Activated gamma-delta T cell treated with Interleukin-2 at 50 U/mL for 16 hours (primary cell): ENCODE results near the gene ESPNL.
"Not testable (repeated sequence)": the region's sequence is repeated elsewhere in the genome, so short reads cannot be mapped to it uniquely, and the experiment has no call there.

Experiments
- DNase-seq: peaks from one replicate; pipeline ENCODE4 v3.0.0-alpha.2; 2020

Gene ESPNL

GRCh38 chr2:238159661-238160205 is 59.6 kb downstream of the ESPNL start:
- no peak for DNase-seq

- DNase-seq, result no peak
These were observed 60.3 kb downstream of the ESPNL start for GRCh38 chr2:238160206-238161129.

GRCh38 chr2:238161291-238162051 is 61.3 kb downstream of the ESPNL start:
- no peak for DNase-seq

GRCh38 chr2:238162251-238162845 is 62.2 kb downstream of the ESPNL start:
- DNase-seq, result no peak

GRCh38 chr2:238162846-238163441 is 62.8 kb downstream of the ESPNL start:
- DNase-seq, result no peak

GRCh38 chr2:238163481-238164198 is 63.5 kb downstream of the ESPNL start:
- DNase-seq, result no peak

- DNase-seq, result no peak
These were observed 64.8 kb downstream of the ESPNL start for GRCh38 chr2:238164906-238165287.

- DNase-seq, result no peak
These were observed 65.3 kb downstream of the ESPNL start for GRCh38 chr2:238165288-238165921.

- DNase-seq, result no peak
These were observed 66.5 kb downstream of the ESPNL start for GRCh38 chr2:238166391-238167343.

GRCh38 chr2:238167344-238167715 is 67.2 kb downstream of the ESPNL start:
- DNase-seq, result no peak

- DNase-seq, result no peak
These were observed 67.6 kb downstream of the ESPNL start for GRCh38 chr2:238167761-238168160.

- no peak for DNase-seq
These were observed 68.3 kb downstream of the ESPNL start for GRCh38 chr2:238168196-238169047.

GRCh38 chr2:238169048-238169707 is 69.0 kb downstream of the ESPNL start:
- no peak for DNase-seq

- DNase-seq, result no peak
These were observed 69.6 kb downstream of the ESPNL start for GRCh38 chr2:238169708-238170251.

- DNase-seq, result no peak
These were observed 70.4 kb downstream of the ESPNL start for GRCh38 chr2:238170386-238171071.

- DNase-seq, result not testable (repeated sequence)
These were observed 70.9 kb downstream of the ESPNL start for GRCh38 chr2:238171072-238171431.

GRCh38 chr2:238171575-238172187 is 71.5 kb downstream of the ESPNL start:
- no peak for DNase-seq

GRCh38 chr2:238172439-238172838 is 72.3 kb downstream of the ESPNL start:
- no peak for DNase-seq
